ENCODE data around the gene RPL9. TPM values are rescaled to one million over a fixed set of nuclear protein-coding genes. Genes with fewer than 3 reads are reported as not detected.

Gene RPL9
- total and polyA plus RNA-seq, 2 of the 13 experiments (the other 11 are each of a cell fraction or from before 2014, with no cell fraction given), result 993 to 2,148 TPM

DNA sequence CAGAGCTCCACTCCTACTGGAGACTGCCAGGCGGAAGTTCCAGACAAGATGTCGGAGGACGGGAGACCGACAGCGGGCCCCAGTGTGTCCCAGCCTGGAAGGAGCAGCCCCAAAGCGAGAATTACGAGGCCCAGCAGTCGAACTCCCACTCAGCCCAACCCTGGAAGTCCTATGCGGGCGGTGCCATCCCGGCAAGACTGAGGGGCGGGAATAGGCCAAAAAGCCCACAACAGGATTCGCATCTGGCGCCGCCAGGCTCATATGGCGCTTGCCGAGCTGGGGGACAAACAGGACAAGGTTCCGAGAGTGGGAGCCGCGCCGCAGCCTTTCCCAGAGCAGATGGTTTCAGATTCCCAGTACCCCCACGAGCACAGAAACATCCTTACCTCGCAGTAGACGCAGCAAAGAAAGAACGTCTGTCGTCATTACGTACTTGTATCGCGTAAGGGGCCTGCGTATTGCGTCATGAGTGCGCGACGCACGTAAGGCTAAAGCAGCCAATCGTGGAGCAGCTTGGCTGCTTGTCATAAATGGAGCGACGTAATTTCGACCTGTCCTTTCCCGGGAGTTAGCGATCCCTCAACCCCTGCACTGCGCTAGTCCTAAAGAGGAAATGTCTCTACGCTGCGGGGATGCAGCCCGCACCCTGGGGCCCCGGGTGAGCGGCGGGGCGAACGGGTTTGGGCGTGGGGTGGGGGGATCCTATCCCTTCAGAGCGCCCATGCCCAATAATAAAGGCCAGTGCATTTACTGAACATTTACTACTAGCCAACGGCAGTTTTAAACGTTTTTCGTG is at the start of gene RPL9, which contains the start of gene LIAS (continued):
- TF ChIP-seq ZNF558 (CRISPR knock-in tag; IDR thresholded peaks at IDR 0.05; ENCODE audit: borderline replicate concordance), result peak; percentile 76; the same call in 1 of the 2 replicates
- TF ChIP-seq DR1 (CRISPR knock-in tag; IDR thresholded peaks at IDR 0.05), result peak; percentile 99
- TF ChIP-seq ZNF589 (CRISPR knock-in tag; conservative IDR thresholded peaks at IDR 0.05), result 0 out of 2 replicates have a peak, but pooled peaks have one; percentile 39
- 0 out of 2 replicates have a peak, but pooled peaks have one; percentile 15 for TF ChIP-seq KAT2B (IDR thresholded peaks at IDR 0.05; ENCODE audit: borderline replicate concordance, low read depth, low read length)
- TF ChIP-seq HNRNPUL1 (IDR thresholded peaks at IDR 0.05; ENCODE audit: low read depth, low read length), result no peak
- TF ChIP-seq, protein P1, sequence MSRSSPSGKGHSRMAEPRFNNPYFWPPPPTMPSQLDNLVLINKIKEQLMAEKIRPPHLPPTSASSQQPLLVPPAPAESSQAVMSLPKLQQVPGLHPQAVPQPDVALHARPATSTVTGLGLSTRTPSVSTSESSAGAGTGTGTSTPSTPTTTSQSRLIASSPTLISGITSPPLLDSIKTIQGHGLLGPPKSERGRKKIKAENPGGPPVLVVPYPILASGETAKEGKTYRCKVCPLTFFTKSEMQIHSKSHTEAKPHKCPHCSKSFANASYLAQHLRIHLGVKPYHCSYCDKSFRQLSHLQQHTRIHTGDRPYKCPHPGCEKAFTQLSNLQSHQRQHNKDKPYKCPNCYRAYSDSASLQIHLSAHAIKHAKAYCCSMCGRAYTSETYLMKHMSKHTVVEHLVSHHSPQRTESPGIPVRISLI (CRISPR knock-in tag; IDR thresholded peaks at IDR 0.05; ENCODE audit: borderline replicate concordance), result peak; percentile 60; the same call in 1 of the 2 replicates
- TF ChIP-seq ZNF605 (CRISPR knock-in tag; IDR thresholded peaks at IDR 0.05), result peak; percentile 82; the same call in 1 of the 2 replicates
- no peak for TF ChIP-seq JARID2 (CRISPR knock-in tag; IDR thresholded peaks at IDR 0.05; ENCODE audit: insufficient replicate concordance)
- TF ChIP-seq NFKBIZ (CRISPR knock-in tag; IDR thresholded peaks at IDR 0.05), result no peak; the same call in 1 of the 2 replicates
- no peak for TF ChIP-seq ARID2 (CRISPR knock-in tag; IDR thresholded peaks at IDR 0.05; ENCODE audit: borderline replicate concordance)
- no peak for TF ChIP-seq ZNF3 (CRISPR knock-in tag; IDR thresholded peaks at IDR 0.05)
- TF ChIP-seq, protein P2, sequence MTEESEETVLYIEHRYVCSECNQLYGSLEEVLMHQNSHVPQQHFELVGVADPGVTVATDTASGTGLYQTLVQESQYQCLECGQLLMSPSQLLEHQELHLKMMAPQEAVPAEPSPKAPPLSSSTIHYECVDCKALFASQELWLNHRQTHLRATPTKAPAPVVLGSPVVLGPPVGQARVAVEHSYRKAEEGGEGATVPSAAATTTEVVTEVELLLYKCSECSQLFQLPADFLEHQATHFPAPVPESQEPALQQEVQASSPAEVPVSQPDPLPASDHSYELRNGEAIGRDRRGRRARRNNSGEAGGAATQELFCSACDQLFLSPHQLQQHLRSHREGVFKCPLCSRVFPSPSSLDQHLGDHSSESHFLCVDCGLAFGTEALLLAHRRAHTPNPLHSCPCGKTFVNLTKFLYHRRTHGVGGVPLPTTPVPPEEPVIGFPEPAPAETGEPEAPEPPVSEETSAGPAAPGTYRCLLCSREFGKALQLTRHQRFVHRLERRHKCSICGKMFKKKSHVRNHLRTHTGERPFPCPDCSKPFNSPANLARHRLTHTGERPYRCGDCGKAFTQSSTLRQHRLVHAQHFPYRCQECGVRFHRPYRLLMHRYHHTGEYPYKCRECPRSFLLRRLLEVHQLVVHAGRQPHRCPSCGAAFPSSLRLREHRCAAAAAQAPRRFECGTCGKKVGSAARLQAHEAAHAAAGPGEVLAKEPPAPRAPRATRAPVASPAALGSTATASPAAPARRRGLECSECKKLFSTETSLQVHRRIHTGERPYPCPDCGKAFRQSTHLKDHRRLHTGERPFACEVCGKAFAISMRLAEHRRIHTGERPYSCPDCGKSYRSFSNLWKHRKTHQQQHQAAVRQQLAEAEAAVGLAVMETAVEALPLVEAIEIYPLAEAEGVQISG (CRISPR knock-in tag; IDR thresholded peaks at IDR 0.05), result peak; percentile 83; the same call in 1 of the 2 replicates
- TF ChIP-seq SNAI1 (CRISPR knock-in tag; IDR thresholded peaks at IDR 0.05; ENCODE audit: borderline replicate concordance), result peak; percentile 87; the same call in 1 of the 2 replicates
- peak; percentile 89 for TF ChIP-seq EED (CRISPR knock-in tag; IDR thresholded peaks at IDR 0.05)
- TF ChIP-seq TCF7L2 (IDR thresholded peaks at IDR 0.05; ENCODE audit: low read depth, low read length), result no peak
- TF ChIP-seq ZKSCAN8 (CRISPR knock-in tag; IDR thresholded peaks at IDR 0.05; ENCODE audit: borderline replicate concordance), result no peak
- TF ChIP-seq HNF4G (IDR thresholded peaks at IDR 0.05; ENCODE audit: borderline replicate concordance, low read depth, low read length), result no peak
- no peak for TF ChIP-seq HNF4G (CRISPR knock-in tag; IDR thresholded peaks at IDR 0.05; ENCODE audit: borderline replicate concordance, low read depth)
- peak; percentile 71; the same call in 1 of the 2 replicates for TF ChIP-seq ZNF749 (CRISPR knock-in tag; IDR thresholded peaks at IDR 0.05; ENCODE audit: borderline replicate concordance)
- 0 out of 2 replicates have a peak, but pooled peaks have one; percentile 48 for TF ChIP-seq AHR (CRISPR knock-in tag; IDR thresholded peaks at IDR 0.05)
- TF ChIP-seq ZNF790 (CRISPR knock-in tag; IDR thresholded peaks at IDR 0.05; ENCODE audit: borderline replicate concordance), result no peak
- TF ChIP-seq, protein P3, sequence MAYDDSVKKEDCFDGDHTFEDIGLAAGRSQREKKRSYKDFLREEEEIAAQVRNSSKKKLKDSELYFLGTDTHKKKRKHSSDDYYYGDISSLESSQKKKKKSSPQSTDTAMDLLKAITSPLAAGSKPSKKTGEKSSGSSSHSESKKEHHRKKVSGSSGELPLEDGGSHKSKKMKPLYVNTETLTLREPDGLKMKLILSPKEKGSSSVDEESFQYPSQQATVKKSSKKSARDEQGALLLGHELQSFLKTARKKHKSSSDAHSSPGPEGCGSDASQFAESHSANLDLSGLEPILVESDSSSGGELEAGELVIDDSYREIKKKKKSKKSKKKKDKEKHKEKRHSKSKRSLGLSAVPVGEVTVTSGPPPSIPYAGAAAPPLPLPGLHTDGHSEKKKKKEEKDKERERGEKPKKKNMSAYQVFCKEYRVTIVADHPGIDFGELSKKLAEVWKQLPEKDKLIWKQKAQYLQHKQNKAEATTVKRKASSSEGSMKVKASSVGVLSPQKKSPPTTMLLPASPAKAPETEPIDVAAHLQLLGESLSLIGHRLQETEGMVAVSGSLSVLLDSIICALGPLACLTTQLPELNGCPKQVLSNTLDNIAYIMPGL (CRISPR knock-in tag; IDR thresholded peaks at IDR 0.05; ENCODE audit: borderline replicate concordance in 1 of 2, low read depth in 1 of 2), result peak; percentile 71 to 84; a peak in 3 of 4 replicates
- TF ChIP-seq CENPT (CRISPR knock-in tag; IDR thresholded peaks at IDR 0.05; ENCODE audit: low read depth), result no peak; the same call in 1 of the 2 replicates
- peak; percentile 19; the same call in 1 of the 2 replicates for TF ChIP-seq XBP1 (CRISPR knock-in tag; IDR thresholded peaks at IDR 0.05)

All from HepG2 (cell line).